MCF 10A (cell line): ENCODE results near the gene NTRK2. TPM values are rescaled to one million over a fixed set of nuclear protein-coding genes. Genes with fewer than 3 reads are reported as not detected.

ENCODE experiments used
- BruUV-seq: library from RNA; stranded (reverse); fragments of 400-500 nt; replicated peaks from 2 replicates; lab custom pipeline; 2021; lab: Mats Ljungman, UMichigan
- CTCF ChIA-PET: fragments of 300-600 bp; sonication (Branson Sonifier 250); formaldehyde crosslinking; extraction: SDS; loops from one replicate; lab custom pipeline; 2021; ENCODE audit warnings: antibody characterized with exemption, inconsistent platforms; lab: Yijun Ruan, JAX
- POLR2A ChIA-PET: fragments of 300-600, 350-650 bp; sonication (Branson Sonifier 250); formaldehyde crosslinking; extraction: SDS; loops from one replicate; lab custom pipeline; 2020; ENCODE audit warnings: antibody characterized with exemption, inconsistent platforms; lab: Yijun Ruan, JAX
- DNase-seq: peaks from one replicate; pipeline ENCODE4 v3.0.0-alpha.2; 2018; ENCODE audit not compliant: unreplicated experiment
- H3K27ac Mint-ChIP-seq: one replicate; pipeline ENCODE4 v1.8.0; 2022; ENCODE audit warnings: mild to moderate bottlenecking, low read depth, mixed read lengths; ENCODE audit not compliant: unreplicated experiment
- H3K27me3 Mint-ChIP-seq: one replicate; pipeline ENCODE4 v1.8.0; 2022; ENCODE audit warnings: mixed read lengths; ENCODE audit not compliant: insufficient read depth, unreplicated experiment
- H3K36me3 Mint-ChIP-seq: one replicate; pipeline ENCODE4 v1.8.0; 2022; ENCODE audit warnings: mild to moderate bottlenecking, moderate library complexity, mixed read lengths; ENCODE audit not compliant: insufficient read depth, unreplicated experiment
- H3K4me1 Mint-ChIP-seq: one replicate; pipeline ENCODE4 v1.8.0; 2022; ENCODE audit warnings: mixed read lengths; ENCODE audit not compliant: insufficient read depth, unreplicated experiment
- H3K4me3 Mint-ChIP-seq: one replicate; pipeline ENCODE4 v1.8.0; 2022; ENCODE audit warnings: mild to moderate bottlenecking, moderate library complexity, mixed read lengths; ENCODE audit not compliant: unreplicated experiment
- H3K9me3 Mint-ChIP-seq: one replicate; pipeline ENCODE4 v1.8.0; 2022; ENCODE audit warnings: mixed read lengths; ENCODE audit not compliant: unreplicated experiment
- intact Hi-C: fragments of 100-400 bp; cut with micrococcal nuclease; formaldehyde crosslinking; loops from 2 replicates; pipeline ENCODE4 v1.14.1; 2022
- total RNA-seq: library from RNA; stranded (reverse); gene quantifications from 2 replicates; pipeline ENCODE4 v1.2.3, GENCODE V29; 2022
- TF ChIP-seq, protein P1 (sequence below): fragments of 200-600 bp; IDR thresholded peaks from one replicate; pipeline ENCODE4 v1.8.0; 2022; ENCODE audit warnings: antibody characterized with exemption, mild to moderate bottlenecking; ENCODE audit not compliant: unreplicated experiment

The NTRK2 gene
- total RNA-seq, 1 experiment from 2014 or later, result not detected

DNA sequence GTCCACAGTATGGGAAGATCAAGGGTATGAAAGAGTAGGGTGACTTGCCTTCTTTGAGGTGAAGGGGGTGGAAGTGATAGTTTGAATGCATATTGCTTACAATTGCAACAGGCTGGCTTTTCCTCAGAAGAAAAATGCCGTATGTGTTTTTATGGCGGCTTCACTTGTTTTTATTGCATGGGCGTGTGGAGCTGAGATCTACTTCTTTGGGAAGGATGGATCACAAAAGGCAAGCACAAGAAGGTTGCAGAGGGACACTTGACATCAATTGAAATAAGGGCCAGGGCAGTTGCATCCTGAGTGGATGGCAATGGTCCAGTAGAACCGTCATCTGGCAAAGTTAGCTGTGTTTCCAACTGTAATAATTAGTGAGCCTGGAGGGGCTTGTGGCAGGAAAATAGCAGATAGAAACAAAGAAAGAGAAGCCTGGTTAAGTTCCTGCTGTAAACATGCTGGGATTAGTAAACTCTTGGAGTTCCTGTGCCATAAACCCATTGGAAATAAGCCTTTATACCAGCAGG, 138.4 kb downstream of the NTRK2 start:
- POLR2A ChIA-PET, result no interaction called here

DNA sequence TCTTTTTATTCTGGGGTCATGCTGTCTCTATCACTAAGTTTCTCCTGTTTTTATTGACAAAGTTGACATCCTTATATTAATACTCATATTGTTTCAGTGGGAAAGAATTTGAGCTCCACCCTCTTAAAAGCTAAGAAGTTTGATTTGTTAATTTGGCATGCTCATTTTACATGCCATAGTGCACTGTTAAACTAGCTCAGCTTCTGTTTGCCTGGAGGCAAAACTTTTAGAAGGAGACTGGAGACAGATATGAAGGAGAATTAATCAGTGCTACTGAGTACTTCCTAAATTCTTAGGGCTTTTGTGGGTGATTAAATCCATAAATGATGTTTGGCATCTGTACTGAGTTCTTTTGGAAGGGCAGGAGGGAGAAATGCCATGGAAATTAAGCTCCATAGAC, 138.9 kb downstream of the NTRK2 start:
- Mint-ChIP-seq H3K4me1 (peaks cover 5% of the 10 kb centered on the region), H3K9me3 (no peaks in the 10 kb centered on the region), H3K27me3 (no peaks in the 10 kb centered on the region), H3K36me3 (no peaks in the 10 kb centered on the region), H3K27ac (no peak overlapping the region), H3K4me3 (no peak overlapping the region)
- DNase-seq, result no peak
- intact Hi-C loops, result no loop called here
- ChIA-PET POLR2A (no interaction called here), CTCF (interaction anchor here (0.5 to 0.8 kb wide), 2 partner anchors 16 to 111 kb away, joined by 3 read pairs; no protein-coding TSS in a partner anchor)
- TF ChIP-seq, protein P1, sequence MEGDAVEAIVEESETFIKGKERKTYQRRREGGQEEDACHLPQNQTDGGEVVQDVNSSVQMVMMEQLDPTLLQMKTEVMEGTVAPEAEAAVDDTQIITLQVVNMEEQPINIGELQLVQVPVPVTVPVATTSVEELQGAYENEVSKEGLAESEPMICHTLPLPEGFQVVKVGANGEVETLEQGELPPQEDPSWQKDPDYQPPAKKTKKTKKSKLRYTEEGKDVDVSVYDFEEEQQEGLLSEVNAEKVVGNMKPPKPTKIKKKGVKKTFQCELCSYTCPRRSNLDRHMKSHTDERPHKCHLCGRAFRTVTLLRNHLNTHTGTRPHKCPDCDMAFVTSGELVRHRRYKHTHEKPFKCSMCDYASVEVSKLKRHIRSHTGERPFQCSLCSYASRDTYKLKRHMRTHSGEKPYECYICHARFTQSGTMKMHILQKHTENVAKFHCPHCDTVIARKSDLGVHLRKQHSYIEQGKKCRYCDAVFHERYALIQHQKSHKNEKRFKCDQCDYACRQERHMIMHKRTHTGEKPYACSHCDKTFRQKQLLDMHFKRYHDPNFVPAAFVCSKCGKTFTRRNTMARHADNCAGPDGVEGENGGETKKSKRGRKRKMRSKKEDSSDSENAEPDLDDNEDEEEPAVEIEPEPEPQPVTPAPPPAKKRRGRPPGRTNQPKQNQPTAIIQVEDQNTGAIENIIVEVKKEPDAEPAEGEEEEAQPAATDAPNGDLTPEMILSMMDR, result no peak
- no TSS peak for BruUV-seq

More for the DNA sequence above, 138.4 kb downstream of the NTRK2 start:
- no peak overlapping the region for H3K4me3 Mint-ChIP-seq
- H3K27me3 Mint-ChIP-seq, result no peaks in the 10 kb centered on the region
- peaks cover 5% of the 10 kb centered on the region for H3K4me1 Mint-ChIP-seq
- TF ChIP-seq, protein P1, result no peak
- BruUV-seq, result no TSS peak
- H3K9me3 Mint-ChIP-seq, result no peaks in the 10 kb centered on the region
- DNase-seq, result no peak
- H3K36me3 Mint-ChIP-seq, result no peaks in the 10 kb centered on the region
- CTCF ChIA-PET, result interaction anchor here (0.5 to 0.8 kb wide), 2 partner anchors 17 to 110 kb away, joined by 3 read pairs; no protein-coding TSS in a partner anchor
- intact Hi-C loops, result no loop called here
- H3K27ac Mint-ChIP-seq, result no peak overlapping the region

DNA sequence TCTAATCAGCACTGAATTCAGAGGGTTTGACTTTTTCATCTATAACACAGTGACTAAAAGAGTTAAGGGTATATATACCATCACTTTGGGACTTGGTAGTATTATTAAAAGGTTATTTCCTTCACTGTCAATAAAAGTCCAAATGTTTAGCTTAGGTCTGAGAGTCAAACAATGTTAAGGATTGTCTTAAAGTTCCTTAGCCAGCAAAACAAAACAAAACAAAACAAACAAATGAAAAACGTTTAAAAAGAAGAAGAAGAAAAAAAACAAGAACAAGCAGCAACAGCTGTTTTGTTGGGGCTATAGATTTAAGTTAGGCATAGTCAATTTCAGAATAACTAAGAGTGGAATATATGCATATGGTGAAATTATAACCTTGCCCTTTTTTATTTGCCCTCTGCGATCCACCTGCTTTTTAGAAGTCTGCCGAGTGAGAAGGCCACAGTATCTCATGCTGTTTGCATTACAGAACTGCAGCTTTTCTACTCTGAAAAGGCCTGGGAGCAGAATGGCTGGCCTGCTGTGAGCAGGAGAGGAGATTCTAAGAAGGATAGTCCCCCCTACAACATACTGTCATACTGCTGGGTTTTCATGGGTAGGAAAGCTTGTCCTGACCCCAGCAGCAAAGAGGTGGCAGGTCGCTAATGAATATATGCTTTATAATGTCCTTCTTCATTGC, 141.7 kb downstream of the NTRK2 start:
- no peaks in the 10 kb centered on the region for H3K36me3 Mint-ChIP-seq
- CTCF ChIA-PET, result interaction anchor here (0.6 to 1.5 kb wide), 4 partner anchors 11 to 108 kb away, joined by 3 read pairs; no protein-coding TSS in a partner anchor

DNA sequence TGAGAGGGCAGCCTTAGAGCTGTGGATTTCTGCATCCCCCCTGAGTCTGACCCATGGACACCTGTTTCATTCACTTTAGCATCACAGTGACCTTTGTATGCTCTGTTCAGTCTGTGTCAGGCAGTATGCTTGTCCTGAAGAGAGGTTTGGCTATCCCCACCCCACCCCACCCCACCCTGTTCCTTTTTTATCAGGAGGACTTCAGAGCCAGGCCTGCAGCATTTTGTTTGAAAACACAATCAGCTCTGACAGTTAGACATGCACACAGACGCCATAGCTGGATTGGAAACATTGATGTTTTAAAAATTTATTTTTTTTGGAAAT, 142.2 kb downstream of the NTRK2 start:
- H3K9me3 Mint-ChIP-seq, result no peaks in the 10 kb centered on the region

More for the DNA sequence above, 141.7 kb downstream of the NTRK2 start:
- intact Hi-C loops, result no loop called here
- no peak overlapping the region for H3K4me3 Mint-ChIP-seq
- no TSS peak for BruUV-seq
- DNase-seq, result no peak
- H3K9me3 Mint-ChIP-seq, result no peaks in the 10 kb centered on the region
- no peaks in the 10 kb centered on the region for H3K4me1 Mint-ChIP-seq
- no peaks in the 10 kb centered on the region for H3K27me3 Mint-ChIP-seq
- H3K27ac Mint-ChIP-seq, result no peak overlapping the region
- POLR2A ChIA-PET, result no interaction called here
- TF ChIP-seq, protein P1, result no peak

More for the DNA sequence above, 142.2 kb downstream of the NTRK2 start:
- ChIA-PET CTCF (interaction anchor here (0.7 kb wide), 2 partner anchors 27 to 107 kb away, joined by 3 read pairs; no protein-coding TSS in a partner anchor), POLR2A (no interaction called here)
- Mint-ChIP-seq H3K4me3 (no peak overlapping the region), H3K27me3 (no peaks in the 10 kb centered on the region), H3K27ac (no peak overlapping the region), H3K4me1 (no peaks in the 10 kb centered on the region), H3K36me3 (no peaks in the 10 kb centered on the region)
- TF ChIP-seq, protein P1, result no peak
- no peak for DNase-seq
- intact Hi-C loops, result no loop called here
- BruUV-seq, result no TSS peak
